Measurements from ENCODE around the gene CACFD1. TPM values are rescaled to one million over a fixed set of nuclear protein-coding genes. Genes with fewer than 3 reads are reported as not detected.
A peak's percentile ranks its signal among the peaks of the same experiment; 100 is the strongest.

The CACFD1 gene
- total and polyA plus RNA-seq, 9 of the 15 experiments (the other 6 are each of a cell fraction or from before 2014, with no cell fraction given) = 0.11 to 1.4 (median 1.1) TPM; not detected in 2

DNA sequence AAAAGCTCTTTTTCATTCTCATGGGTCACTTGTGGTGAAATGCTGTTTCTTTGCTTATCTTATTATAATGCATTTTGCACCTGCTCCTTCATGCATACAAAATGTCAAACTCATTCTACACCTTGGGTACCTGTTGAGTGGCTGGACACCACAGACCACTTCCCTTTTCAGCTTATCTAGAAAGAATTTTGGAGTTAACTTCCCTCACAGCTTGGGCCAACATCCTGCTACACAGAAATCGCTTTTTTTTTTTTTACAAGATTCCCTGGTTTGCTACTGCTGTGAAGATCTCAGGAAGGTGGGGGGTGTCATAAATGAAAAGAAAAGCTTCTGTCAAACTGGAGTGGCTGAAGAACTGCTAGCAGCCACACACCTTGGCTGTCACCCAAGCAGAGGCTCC, 44.6 kb upstream of the CACFD1 start:
- H2AFZ ChIP-seq (ENCODE audit: low read depth, low read length) = no peak overlapping the region
- H3K4me2 ChIP-seq (ENCODE audit: insufficient read depth, low read length) = no peak overlapping the region
- no peaks in the 10 kb centered on the region for H3K9me1 ChIP-seq (ENCODE audit: control insufficient read depth, insufficient read depth, low read length)
- TF ChIP-seq HMGN3 (IDR thresholded peaks at IDR 0.05; ENCODE audit: borderline replicate concordance, extremely low read depth, insufficient read length, low read depth, low read length) (no peak), HDGF (IDR thresholded peaks at IDR 0.05) (no peak), SP1 (CRISPR knock-in tag; IDR thresholded peaks at IDR 0.05) (no peak), SPI1 (IDR thresholded peaks at IDR 0.05; ENCODE audit: borderline replicate concordance, low read depth, low read length) (peak; percentile 69; the same call in 1 of the 2 replicates), BRD4 (IDR thresholded peaks at IDR 0.05) (no peak)
- H4K20me1 ChIP-seq (replicated peaks; ENCODE audit: control insufficient read depth, insufficient read depth, low read length) = peaks cover 4% of the 10 kb centered on the region; the same call in 1 of the 2 replicates
- 73% methylated on average over 1 of the region's 1 CpG for WGBS (ENCODE audit: insufficient coverage, low coverage, missing lambda C conversion rate)
- FAIRE-seq = no peak
- peaks cover 17 to 29% of the 10 kb centered on the region in 2 experiments for H3K4me1 ChIP-seq (replicated peaks in 1 of 2; ENCODE audit: control insufficient read depth in 2 of 2, insufficient read depth in 2 of 2, low read length in 2 of 2)
- BruUV-seq (replicated peaks) = no TSS peak
- DNase-seq (ENCODE audit: extremely low read depth in 1 of 4, low spot score in 3 of 4) = no peak
- peaks cover 50% of the 10 kb centered on the region for H3K79me2 ChIP-seq (ENCODE audit: control insufficient read depth, insufficient read depth, low read length)
- H3K9me3 ChIP-seq (replicated peaks; ENCODE audit: control insufficient read depth, insufficient read depth, low read depth, low read length) = no peaks in the 10 kb centered on the region
- CTCF ChIA-PET (ENCODE audit: low intra/inter-chr PET ratio) = no interaction called here
- ATAC-seq = no peak
- no peak overlapping the region for H3K4me3 ChIP-seq
- no peaks in the 10 kb centered on the region for H3K27me3 ChIP-seq (ENCODE audit: control insufficient read depth in 2 of 2, insufficient read depth in 2 of 2, low read length in 2 of 2)
- in situ Hi-C loops (cut with MboI) = no loop called here
- intact Hi-C loops (cut with micrococcal nuclease) = no loop called here
- POLR2A ChIA-PET = interaction anchor here (0.7 to 1.1 kb wide), 3 partner anchors 68 to 336 kb away, joined by 3 to 4 read pairs (median 3); no protein-coding TSS in a partner anchor
- peaks cover 64% of the 10 kb centered on the region for H3K36me3 ChIP-seq (ENCODE audit: control insufficient read depth, insufficient read depth, low read length)
- 0 out of 4 replicates have a peak overlapping the region, but pooled peaks of 1 of the 2 experiments have one; percentile 84 for H3K9ac ChIP-seq (ENCODE audit: insufficient read depth in 1 of 2, low read depth in 2 of 2, low read length in 2 of 2)
- no peak overlapping the region for H3K27ac ChIP-seq (ENCODE audit: extremely low read depth, low read depth, low read length)
